ENCODE data around the gene HIVEP3. TPM values are rescaled to one million over a fixed set of nuclear protein-coding genes. Genes with fewer than 3 reads are reported as not detected.
A peak's percentile ranks its signal among the peaks of the same experiment; 100 is the strongest.

Gene HIVEP3
- total RNA-seq, 4 donors from 2014 or later: 3.2 to 11.0 (median 4.2) TPM

DNA sequence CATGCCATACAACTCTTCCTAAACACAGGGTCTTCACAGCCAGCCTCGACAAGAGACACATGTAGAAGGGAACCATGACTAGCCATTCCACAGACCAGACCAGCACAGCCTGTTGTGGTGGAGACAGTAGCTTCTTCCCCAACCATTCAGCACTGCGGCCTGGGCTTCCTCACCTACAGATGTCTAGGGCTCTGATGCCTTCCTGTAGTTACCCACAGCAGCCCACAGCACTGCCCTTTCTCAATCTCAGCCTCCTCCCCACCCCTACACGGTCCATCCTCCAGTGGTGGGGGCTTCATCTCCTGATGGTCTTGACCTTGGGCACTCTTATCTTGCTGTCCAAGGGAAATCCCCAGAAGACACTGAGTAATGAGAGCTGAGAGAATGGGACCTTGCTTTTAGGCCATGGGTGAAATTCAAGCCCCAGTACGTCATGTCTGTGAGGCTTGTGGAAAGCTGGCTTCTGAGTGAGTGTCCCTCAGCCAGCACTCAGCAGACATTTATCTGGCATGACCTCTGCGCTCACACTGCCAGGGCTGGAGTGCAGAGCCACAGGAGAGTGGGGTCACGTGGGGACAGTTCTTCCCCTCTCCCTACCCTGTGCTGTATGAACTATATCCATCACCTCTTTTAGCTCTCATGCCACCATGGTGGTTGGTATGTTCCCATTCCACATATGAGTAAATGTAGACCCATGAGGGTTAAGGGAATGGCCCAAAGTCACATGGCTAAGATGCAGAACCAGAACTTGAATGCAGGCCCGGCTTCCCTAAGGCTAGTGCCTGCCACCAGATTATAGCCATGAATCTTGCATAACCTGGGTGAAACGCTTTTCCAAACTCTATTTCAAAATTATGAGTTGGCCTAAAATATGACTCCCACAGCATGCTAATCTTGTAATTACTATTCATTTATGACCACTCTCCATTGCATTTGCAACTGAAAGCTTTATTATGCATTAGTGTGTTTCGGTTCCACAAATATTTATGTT, 104.7 kb downstream of the HIVEP3 start:
- Histone ChIP-seq H3K27me3 (no peaks in the 10 kb centered on the region), H3K4me1 (peaks cover 0 to 20% (median 0%) of the 10 kb centered on the region in 3 donors), H3K27ac (no peak overlapping the region), H3K9me3 (no peaks in the 10 kb centered on the region), H3K4me3 (no peak overlapping the region), H3K36me3 (no peaks in the 10 kb centered on the region)
- no peak for DNase-seq
- intact Hi-C loops (cut with DNase I): loop anchor here (5.0 kb wide), 1 partner anchor 242 kb away; no protein-coding TSS in a partner anchor
- 79 to 80% methylated on average over 8 to 9 of the region's 9 CpGs for WGBS, 2 donors
- TF ChIP-seq, protein P1, sequence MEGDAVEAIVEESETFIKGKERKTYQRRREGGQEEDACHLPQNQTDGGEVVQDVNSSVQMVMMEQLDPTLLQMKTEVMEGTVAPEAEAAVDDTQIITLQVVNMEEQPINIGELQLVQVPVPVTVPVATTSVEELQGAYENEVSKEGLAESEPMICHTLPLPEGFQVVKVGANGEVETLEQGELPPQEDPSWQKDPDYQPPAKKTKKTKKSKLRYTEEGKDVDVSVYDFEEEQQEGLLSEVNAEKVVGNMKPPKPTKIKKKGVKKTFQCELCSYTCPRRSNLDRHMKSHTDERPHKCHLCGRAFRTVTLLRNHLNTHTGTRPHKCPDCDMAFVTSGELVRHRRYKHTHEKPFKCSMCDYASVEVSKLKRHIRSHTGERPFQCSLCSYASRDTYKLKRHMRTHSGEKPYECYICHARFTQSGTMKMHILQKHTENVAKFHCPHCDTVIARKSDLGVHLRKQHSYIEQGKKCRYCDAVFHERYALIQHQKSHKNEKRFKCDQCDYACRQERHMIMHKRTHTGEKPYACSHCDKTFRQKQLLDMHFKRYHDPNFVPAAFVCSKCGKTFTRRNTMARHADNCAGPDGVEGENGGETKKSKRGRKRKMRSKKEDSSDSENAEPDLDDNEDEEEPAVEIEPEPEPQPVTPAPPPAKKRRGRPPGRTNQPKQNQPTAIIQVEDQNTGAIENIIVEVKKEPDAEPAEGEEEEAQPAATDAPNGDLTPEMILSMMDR (IDR thresholded peaks at IDR 0.05): no peak
- TF ChIP-seq POLR2A (IDR thresholded peaks at IDR 0.05): no peak

DNA sequence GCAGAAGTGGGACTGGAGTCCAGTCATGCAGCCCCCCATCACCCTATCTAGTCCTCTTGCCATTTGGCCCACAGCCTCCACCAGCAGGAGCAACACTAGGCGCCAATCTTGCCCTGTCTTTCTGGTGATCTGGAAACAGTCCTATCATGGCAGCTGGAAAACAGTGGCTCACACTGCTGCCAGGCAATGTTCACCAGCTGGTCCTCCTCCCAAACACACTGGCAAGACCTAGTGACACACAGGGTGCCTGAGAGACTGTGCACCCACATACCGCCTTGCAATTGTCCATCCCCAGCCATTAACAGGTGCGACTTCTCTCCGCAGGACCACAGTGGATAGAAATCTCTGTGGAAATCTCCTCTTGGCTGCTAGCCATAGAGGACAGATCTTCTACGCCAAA, 105.5 kb downstream of the HIVEP3 start:
- Histone ChIP-seq H3K27me3 (no peaks in the 10 kb centered on the region), H3K4me1 (peaks cover 0 to 20% (median 0%) of the 10 kb centered on the region in 3 donors), H3K36me3 (no peaks in the 10 kb centered on the region), H3K27ac (no peak overlapping the region), H3K9me3 (no peaks in the 10 kb centered on the region), H3K4me3 (no peak overlapping the region)
- WGBS, 2 donors: 83 to 100% methylated on average over 1 to 3 of the region's 5 CpGs
- TF ChIP-seq, protein P1 (IDR thresholded peaks at IDR 0.05): no peak
- TF ChIP-seq POLR2A (IDR thresholded peaks at IDR 0.05): no peak
- intact Hi-C loops (cut with DNase I): loop anchor here (5.0 kb wide), 1 partner anchor 241 kb away; no protein-coding TSS in a partner anchor
- no peak for DNase-seq

DNA sequence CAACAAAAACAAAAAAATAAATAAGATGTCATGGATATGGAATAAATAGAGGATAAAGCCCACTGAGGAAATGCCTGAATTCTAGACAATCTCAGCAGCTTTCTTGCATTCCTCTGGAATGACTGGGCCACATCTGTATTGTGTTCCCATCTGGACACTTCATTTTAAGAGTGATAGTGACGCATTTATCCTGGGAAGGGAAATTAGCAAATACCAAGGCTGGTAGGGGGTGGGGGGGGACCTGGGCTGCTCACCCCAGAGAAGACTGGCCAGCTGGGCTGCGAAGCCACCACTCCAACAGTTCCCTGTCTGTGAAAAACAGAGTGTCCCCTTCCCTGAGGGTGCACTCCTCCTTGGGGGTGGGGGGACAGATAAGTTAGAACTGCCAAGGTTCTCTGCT, 106.3 kb downstream of the HIVEP3 start:
- intact Hi-C loops (cut with DNase I): loop anchor here (5.0 kb wide), 1 partner anchor 240 kb away; no protein-coding TSS in a partner anchor
- Histone ChIP-seq H3K4me3 (no peak overlapping the region), H3K27me3 (no peaks in the 10 kb centered on the region), H3K36me3 (no peaks in the 10 kb centered on the region), H3K4me1 (peaks cover 0 to 20% (median 0%) of the 10 kb centered on the region in 3 donors), H3K9me3 (no peaks in the 10 kb centered on the region), H3K27ac (no peak overlapping the region)
- DNase-seq: no peak
- TF ChIP-seq, protein P1 (IDR thresholded peaks at IDR 0.05): no peak
- no peak for TF ChIP-seq POLR2A (IDR thresholded peaks at IDR 0.05)
- 82 to 86% methylated on average over 1 to 2 of the region's 2 CpGs for WGBS, 2 donors

DNA sequence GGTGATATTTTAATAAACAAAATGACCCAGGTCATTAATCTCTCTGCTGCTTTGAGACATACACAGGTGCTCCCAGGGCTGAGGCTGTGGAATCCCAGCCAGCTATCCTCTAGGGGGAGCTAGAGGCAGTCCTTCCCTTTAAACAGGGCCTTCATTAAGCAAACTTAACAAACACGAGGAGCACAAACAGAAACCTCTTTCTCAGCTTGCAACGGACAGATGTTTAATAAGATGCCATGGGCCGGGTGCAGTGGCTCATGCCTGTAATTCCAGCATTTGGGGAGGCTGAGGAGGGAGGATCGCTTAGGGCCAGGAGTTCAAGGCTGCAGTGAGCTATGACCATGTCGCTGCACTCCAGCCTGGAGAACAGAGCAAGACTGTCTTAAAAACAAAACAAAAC, 106.7 kb downstream of the HIVEP3 start:
- H3K4me1 ChIP-seq: peaks cover 0 to 21% (median 0%) of the 10 kb centered on the region in 3 donors
- TF ChIP-seq, protein P1 (IDR thresholded peaks at IDR 0.05): peak in 5 of 6 experiments; percentile 31 to 74 (median 50)
- TF ChIP-seq POLR2A (IDR thresholded peaks at IDR 0.05): no peak
- H3K9me3 ChIP-seq: no peaks in the 10 kb centered on the region
- intact Hi-C loops (cut with DNase I): loop anchor here (5.0 kb wide), 1 partner anchor 240 kb away; no protein-coding TSS in a partner anchor
- no peaks in the 10 kb centered on the region for H3K36me3 ChIP-seq
- H3K27ac ChIP-seq: no peak overlapping the region
- no peak for DNase-seq
- 52 to 58% methylated on average over 5 of the region's 5 CpGs for WGBS, 2 donors
- no peak overlapping the region for H3K4me3 ChIP-seq
- H3K27me3 ChIP-seq: no peaks in the 10 kb centered on the region

All from esophagus squamous epithelium (tissue), 5 donors.